Kidney epithelial cell (primary cell): Measurements from ENCODE around the gene CHD5. TPM values are rescaled to one million over a fixed set of nuclear protein-coding genes. Genes with fewer than 3 reads are reported as not detected.

Source experiments
- DNase-seq: peaks from one replicate; pipeline ENCODE4 v3.0.0-alpha.2; 2010; ENCODE audit warnings: low read depth
- H3K27me3 ChIP-seq: 2 replicates; pipeline ENCODE4 v1.6.0; 2011; ENCODE audit warnings: low read length; ENCODE audit not compliant: control insufficient read depth, insufficient read depth
- H3K36me3 ChIP-seq: 2 replicates; pipeline ENCODE4 v1.5.1; 2011; ENCODE audit warnings: low read length; ENCODE audit not compliant: control insufficient read depth, insufficient read depth
- H3K4me3 ChIP-seq: 2 replicates; pipeline ENCODE4 v1.5.1; 2011; ENCODE audit warnings: low read depth, mild to moderate bottlenecking, control low read depth, low read length
- CTCF ChIP-seq: IDR thresholded peaks from 2 replicates; pipeline ENCODE4 v1.5.1; 2011; ENCODE audit warnings: mild to moderate bottlenecking, moderate library complexity, low read length, control low read depth, inconsistent platforms; ENCODE audit not compliant: insufficient read depth, poor library complexity, severe bottlenecking
- total RNA-seq: library from RNA; depleted of rRNA; stranded (reverse); fragments of >200 nt; gene quantifications from 2 replicates; pipeline ENCODE4 v1.2.3, GENCODE V29; 2015

The CHD5 gene
- total RNA-seq, 1 donor from 2014 or later: 0.08 TPM

GRCh38 chr1:6165027-6165426 lies 15.1 kb downstream of the CHD5 start:
- no peak for TF ChIP-seq CTCF
- Histone ChIP-seq H3K36me3 (no peaks in the 10 kb centered on the region), H3K27me3 (peaks cover 61% of the 10 kb centered on the region), H3K4me3 (no peak overlapping the region)
- DNase-seq: no peak

GRCh38 chr1:6163973-6164617 lies 16.0 kb downstream of the CHD5 start:
- no peak for TF ChIP-seq CTCF
- H3K27me3 ChIP-seq: peaks cover 53% of the 10 kb centered on the region
- no peak for DNase-seq
- no peaks in the 10 kb centered on the region for H3K36me3 ChIP-seq
- H3K4me3 ChIP-seq: no peak overlapping the region

- Histone ChIP-seq H3K36me3 (no peaks in the 10 kb centered on the region), H3K27me3 (peaks cover 49% of the 10 kb centered on the region), H3K4me3 (no peak overlapping the region)
- DNase-seq: no peak
- TF ChIP-seq CTCF: no peak
These were observed 16.7 kb downstream of the CHD5 start for GRCh38 chr1:6163191-6163972.

- peaks cover 44% of the 10 kb centered on the region for H3K27me3 ChIP-seq
- no peak overlapping the region for H3K4me3 ChIP-seq
- TF ChIP-seq CTCF: no peak
- H3K36me3 ChIP-seq: no peaks in the 10 kb centered on the region
- DNase-seq: no peak
These were observed 17.3 kb downstream of the CHD5 start for GRCh38 chr1:6162773-6163172.

- no peak overlapping the region for H3K4me3 ChIP-seq
- no peaks in the 10 kb centered on the region for H3K36me3 ChIP-seq
- H3K27me3 ChIP-seq: peaks cover 40% of the 10 kb centered on the region
- no peak for DNase-seq
- TF ChIP-seq CTCF: no peak
These were observed 17.8 kb downstream of the CHD5 start for GRCh38 chr1:6162341-6162740.

GRCh38 chr1:6158181-6158580 lies 21.9 kb downstream of the CHD5 start:
- Histone ChIP-seq H3K36me3 (no peaks in the 10 kb centered on the region), H3K27me3 (peaks cover 18% of the 10 kb centered on the region), H3K4me3 (no peak overlapping the region)
- no peak for TF ChIP-seq CTCF
- no peak for DNase-seq
